ENCODE data around the gene APOBEC3F. TPM values are rescaled to one million over a fixed set of nuclear protein-coding genes. Genes with fewer than 3 reads are reported as not detected.
A peak's percentile ranks its signal among the peaks of the same experiment; 100 is the strongest.
"Not testable (repeated sequence)": the region's sequence is repeated elsewhere in the genome, so short reads cannot be mapped to it uniquely, and the experiment has no call there.

APOBEC3F gene
- total RNA-seq, 1 experiment from 2014 or later: 8.9 TPM

- H3K18ac ChIP-seq (ENCODE audit: insufficient read length, low read depth, low read length): no peak overlapping the region
- TF ChIP-seq, protein P1, sequence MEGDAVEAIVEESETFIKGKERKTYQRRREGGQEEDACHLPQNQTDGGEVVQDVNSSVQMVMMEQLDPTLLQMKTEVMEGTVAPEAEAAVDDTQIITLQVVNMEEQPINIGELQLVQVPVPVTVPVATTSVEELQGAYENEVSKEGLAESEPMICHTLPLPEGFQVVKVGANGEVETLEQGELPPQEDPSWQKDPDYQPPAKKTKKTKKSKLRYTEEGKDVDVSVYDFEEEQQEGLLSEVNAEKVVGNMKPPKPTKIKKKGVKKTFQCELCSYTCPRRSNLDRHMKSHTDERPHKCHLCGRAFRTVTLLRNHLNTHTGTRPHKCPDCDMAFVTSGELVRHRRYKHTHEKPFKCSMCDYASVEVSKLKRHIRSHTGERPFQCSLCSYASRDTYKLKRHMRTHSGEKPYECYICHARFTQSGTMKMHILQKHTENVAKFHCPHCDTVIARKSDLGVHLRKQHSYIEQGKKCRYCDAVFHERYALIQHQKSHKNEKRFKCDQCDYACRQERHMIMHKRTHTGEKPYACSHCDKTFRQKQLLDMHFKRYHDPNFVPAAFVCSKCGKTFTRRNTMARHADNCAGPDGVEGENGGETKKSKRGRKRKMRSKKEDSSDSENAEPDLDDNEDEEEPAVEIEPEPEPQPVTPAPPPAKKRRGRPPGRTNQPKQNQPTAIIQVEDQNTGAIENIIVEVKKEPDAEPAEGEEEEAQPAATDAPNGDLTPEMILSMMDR (conservative IDR thresholded peaks at IDR 0.05): no peak
- no peak overlapping the region for H3T11ph ChIP-seq (ENCODE audit: low read length)
- Mint-ChIP-seq H3K36me3 (ENCODE audit: insufficient read depth in 1 of 3, low read depth in 3 of 3) (peaks cover 3 to 10% (median 7%) of the 10 kb centered on the region in 3 experiments; a peak in 4 of 7 replicates), H3K9me3 (no peaks in the 10 kb centered on the region; a peak in 1 of 5 replicates), H3K27ac (peak overlapping the region in 1 of 3 experiments; percentile 91; a peak in 1 of 7 replicates), H3K4me1 (peaks cover 64 to 66% of the 10 kb centered on the region in 2 experiments), H3K27me3 (ENCODE audit: low read depth) (no peaks in the 10 kb centered on the region), H3K4me3 (peak overlapping the region; percentile 54 to 65; a peak in 2 of 5 replicates)
- no CpG with 5 or more reads among the region's 7 CpGs for WGBS (ENCODE audit: extremely low coverage, insufficient read length, low lambda C conversion rate)
- no peak overlapping the region for H2AFZ ChIP-seq (ENCODE audit: low read length)
- H3K14ac ChIP-seq (ENCODE audit: insufficient read depth, low read length): no peak overlapping the region
- H2BK120ac ChIP-seq (ENCODE audit: low read depth, low read length, poor library complexity, severe bottlenecking): no peak overlapping the region
- H2BK15ac ChIP-seq (ENCODE audit: low read depth, low read length): no peak overlapping the region
- H4K91ac ChIP-seq (ENCODE audit: insufficient read length, low read depth, low read length): no peak overlapping the region
- peaks cover 3% of the 10 kb centered on the region; the same call in 1 of the 2 replicates for H3K4me1 ChIP-seq (ENCODE audit: insufficient read depth, low read length)
- H3K79me1 ChIP-seq (ENCODE audit: insufficient read depth, low read depth, low read length, poor library complexity, severe bottlenecking): no peaks in the 10 kb centered on the region
- H3K79me2 ChIP-seq (ENCODE audit: insufficient read depth, low read length): no peaks in the 10 kb centered on the region
- peaks cover 3% of the 10 kb centered on the region for H3K23me2 ChIP-seq (ENCODE audit: insufficient read length, low read depth, low read length, poor library complexity, severe bottlenecking)
- H4K5ac ChIP-seq (ENCODE audit: insufficient read length, low read depth, low read length): no peak overlapping the region
- no peak overlapping the region for H3K56ac ChIP-seq (ENCODE audit: insufficient read length, low read depth, low read length)
- no peak overlapping the region for H3K27ac ChIP-seq (ENCODE audit: insufficient read length, low read depth, low read length)
- no peak overlapping the region for H2BK20ac ChIP-seq (ENCODE audit: low read depth, low read length, poor library complexity, severe bottlenecking)
- no peak overlapping the region for H4K8ac ChIP-seq (replicated peaks; ENCODE audit: insufficient read length, low read depth, low read length)
- no peaks in the 10 kb centered on the region for H4K20me1 ChIP-seq (ENCODE audit: control insufficient read depth, insufficient read depth, insufficient read length)
- H3K27me3 ChIP-seq (ENCODE audit: insufficient read depth, low read length): no peaks in the 10 kb centered on the region
- no peak overlapping the region for H3K9ac ChIP-seq (ENCODE audit: extremely low read depth, insufficient read length, low read length)
- H2BK5ac ChIP-seq (ENCODE audit: insufficient read length, low read length): no peak overlapping the region
- no peaks in the 10 kb centered on the region for H3K9me3 ChIP-seq (ENCODE audit: control insufficient read depth, low read depth, low read length)
- H3K4ac ChIP-seq (ENCODE audit: low read depth, low read length): no peak overlapping the region
- no peak overlapping the region for H3K4me2 ChIP-seq (ENCODE audit: insufficient read depth, insufficient read length, low read length)
- peak; percentile 26 for DNase-seq
- no peak overlapping the region for H2AK5ac ChIP-seq (ENCODE audit: insufficient read length, low read length)
- H2BK12ac ChIP-seq (ENCODE audit: insufficient read length, low read depth, low read length): no peak overlapping the region
- no peak overlapping the region for H3K23ac ChIP-seq (ENCODE audit: insufficient read length, low read depth, low read length)
These were observed 1.2 kb downstream of the APOBEC3F start for GRCh38 chr22:39041908-39042307.

- not testable (repeated sequence) for H3K27me3 Mint-ChIP-seq (ENCODE audit: low read depth); H3K27me3 ChIP-seq (ENCODE audit: insufficient read depth, low read length); H3K56ac ChIP-seq (ENCODE audit: insufficient read length, low read depth, low read length); H3K23me2 ChIP-seq (ENCODE audit: insufficient read length, low read depth, low read length, poor library complexity, severe bottlenecking); H3K27ac ChIP-seq (ENCODE audit: insufficient read length, low read depth, low read length); H3K4me1 ChIP-seq (ENCODE audit: insufficient read depth, low read length); H3K23ac ChIP-seq (ENCODE audit: insufficient read length, low read depth, low read length); H3K9me3 Mint-ChIP-seq; H4K20me1 ChIP-seq (ENCODE audit: control insufficient read depth, insufficient read depth, insufficient read length); H3K36me3 Mint-ChIP-seq (ENCODE audit: insufficient read depth in 1 of 3, low read depth in 3 of 3); H3T11ph ChIP-seq (ENCODE audit: low read length); H2AK5ac ChIP-seq (ENCODE audit: insufficient read length, low read length); H2BK20ac ChIP-seq (ENCODE audit: low read depth, low read length, poor library complexity, severe bottlenecking); H2BK120ac ChIP-seq (ENCODE audit: low read depth, low read length, poor library complexity, severe bottlenecking); H4K5ac ChIP-seq (ENCODE audit: insufficient read length, low read depth, low read length); H2AFZ ChIP-seq (ENCODE audit: low read length); H3K18ac ChIP-seq (ENCODE audit: insufficient read length, low read depth, low read length); H3K4me2 ChIP-seq (ENCODE audit: insufficient read depth, insufficient read length, low read length); DNase-seq; H2BK15ac ChIP-seq (ENCODE audit: low read depth, low read length); H3K9ac ChIP-seq (ENCODE audit: extremely low read depth, insufficient read length, low read length); H3K79me1 ChIP-seq (ENCODE audit: insufficient read depth, low read depth, low read length, poor library complexity, severe bottlenecking); H2BK5ac ChIP-seq (ENCODE audit: insufficient read length, low read length); H3K14ac ChIP-seq (ENCODE audit: insufficient read depth, low read length); H3K4me3 Mint-ChIP-seq; H4K8ac ChIP-seq (replicated peaks; ENCODE audit: insufficient read length, low read depth, low read length); H3K9me3 ChIP-seq (ENCODE audit: control insufficient read depth, low read depth, low read length); H4K91ac ChIP-seq (ENCODE audit: insufficient read length, low read depth, low read length); H3K4ac ChIP-seq (ENCODE audit: low read depth, low read length); H3K79me2 ChIP-seq (ENCODE audit: insufficient read depth, low read length); H2BK12ac ChIP-seq (ENCODE audit: insufficient read length, low read depth, low read length)
- 0 out of 7 replicates have a peak overlapping the region, but pooled peaks of 1 of the 3 experiments have one; percentile 13 for H3K27ac Mint-ChIP-seq
- no CpG with 5 or more reads among the region's 18 CpGs for WGBS (ENCODE audit: extremely low coverage, insufficient read length, low lambda C conversion rate)
- H3K4me1 Mint-ChIP-seq: peaks cover 64 to 66% of the 10 kb centered on the region in 2 experiments
These were observed 2.4 kb downstream of the APOBEC3F start for GRCh38 chr22:39043063-39043462.

Data from H9 (cell line).